ENCODE measurements around the gene GSKIP. TPM values are rescaled to one million over a fixed set of nuclear protein-coding genes. Genes with fewer than 3 reads are reported as not detected.
A peak's percentile ranks its signal among the peaks of the same experiment; 100 is the strongest.

The GSKIP gene, protein sequence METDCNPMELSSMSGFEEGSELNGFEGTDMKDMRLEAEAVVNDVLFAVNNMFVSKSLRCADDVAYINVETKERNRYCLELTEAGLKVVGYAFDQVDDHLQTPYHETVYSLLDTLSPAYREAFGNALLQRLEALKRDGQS
- total RNA-seq: 18.2 TPM

DNA sequence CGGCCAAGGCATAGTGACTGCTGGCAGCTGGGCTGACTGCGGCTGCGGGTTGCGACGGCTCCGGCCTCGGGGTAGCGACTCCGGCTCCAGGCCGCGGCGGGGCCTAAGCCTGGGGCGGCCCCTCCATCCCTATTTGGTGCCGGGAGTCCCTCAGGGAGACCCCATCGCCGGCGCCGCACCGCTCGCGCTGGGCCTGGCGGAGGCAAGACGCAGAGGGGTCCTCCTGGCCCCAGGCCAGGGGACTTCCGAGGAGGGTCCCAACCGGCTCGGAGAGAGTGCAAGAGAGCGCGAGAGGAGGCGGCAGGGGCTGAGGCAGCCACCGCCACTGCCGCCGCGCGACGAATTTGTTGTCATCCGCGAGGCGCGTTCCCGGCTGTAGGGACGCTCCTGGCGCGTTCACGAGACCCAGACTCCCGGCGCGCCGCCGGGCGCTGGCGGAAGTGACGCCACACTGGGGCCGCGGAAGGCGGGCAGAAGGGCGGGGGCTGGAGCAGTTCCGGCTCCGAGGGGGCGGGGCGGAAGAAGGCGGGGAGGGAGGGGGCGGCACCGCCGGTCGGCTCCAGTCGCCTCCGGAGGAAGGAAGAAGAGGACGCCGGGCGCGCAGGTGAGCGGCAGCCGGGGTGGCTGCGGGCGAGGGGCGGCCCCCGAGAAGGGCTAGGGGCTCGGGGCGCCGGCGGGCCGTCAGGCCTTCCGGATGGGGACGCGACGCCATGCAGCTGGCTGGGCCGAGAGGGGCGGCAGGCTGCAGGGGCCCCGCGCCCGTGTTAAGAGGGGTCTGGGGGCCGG, at the start of gene GSKIP, which contains the start of gene ATG2B:
Gene GSKIP, plus strand, starts transcription at position 562 of the 786 bp plus-strand sequence. CDS start 18,722 bp downstream, outside the sequence.
Gene ATG2B, minus strand, starts transcription at position 377 of the 786 bp plus-strand sequence. Its CDS starts 365 bp downstream, at position 12.

Small RNAs within 50 kb of the gene (small RNA-seq; reads per million reads assigned to genes)
- 0.49 reads per million, percentile 60 among the genes with 10 or more reads in this experiment for gene RNU2-33P (ENCODE audit: low replicate concordance)

Other genes starting within 250 kb of the GSKIP start
- gene BDKRB2, start 158.7 kb upstream of the GSKIP start, total RNA-seq: 7.8 TPM
- 0.23 TPM for gene BDKRB1, start 107.3 kb upstream of the GSKIP start, total RNA-seq
- gene ATG2B, start 185 bp upstream of the GSKIP start, total RNA-seq: 48.8 TPM
- gene AK7, start 28.6 kb downstream of the GSKIP start, total RNA-seq: 4.4 TPM
- 162 TPM for gene PAPOLA, start 138.9 kb downstream of the GSKIP start, total RNA-seq

Measured in metanephros (tissue), 2 donors.